HG02852 (cell line): ENCODE measurements around the gene SRMS.

Experiments used
- ATAC-seq: cut with Tn5 transposase; IDR thresholded peaks from one replicate; pipeline ENCODE4 v1.9.1; 2021; ENCODE audit warnings: mild to moderate bottlenecking, moderate library complexity; ENCODE audit not compliant: unreplicated experiment

The SRMS gene

DNA sequence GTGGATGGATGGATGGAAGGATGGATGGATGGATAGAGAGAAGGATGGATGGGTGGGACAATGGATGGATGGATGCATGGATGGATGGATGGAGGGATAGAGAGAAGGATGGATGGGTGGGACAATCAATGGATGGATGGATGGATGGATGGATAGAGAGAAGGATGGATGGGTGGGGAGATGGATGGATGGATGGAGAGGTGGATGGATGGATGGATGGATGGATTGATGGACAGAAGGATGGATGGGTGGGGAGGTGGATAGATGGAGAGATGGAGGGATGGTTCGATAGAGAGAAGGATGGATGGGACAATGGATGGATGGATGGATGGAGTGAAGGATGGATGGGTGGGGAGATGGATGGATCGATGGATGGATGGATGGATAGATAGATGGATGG is 55.0 kb downstream of the SRMS start:
- no peak for ATAC-seq

DNA sequence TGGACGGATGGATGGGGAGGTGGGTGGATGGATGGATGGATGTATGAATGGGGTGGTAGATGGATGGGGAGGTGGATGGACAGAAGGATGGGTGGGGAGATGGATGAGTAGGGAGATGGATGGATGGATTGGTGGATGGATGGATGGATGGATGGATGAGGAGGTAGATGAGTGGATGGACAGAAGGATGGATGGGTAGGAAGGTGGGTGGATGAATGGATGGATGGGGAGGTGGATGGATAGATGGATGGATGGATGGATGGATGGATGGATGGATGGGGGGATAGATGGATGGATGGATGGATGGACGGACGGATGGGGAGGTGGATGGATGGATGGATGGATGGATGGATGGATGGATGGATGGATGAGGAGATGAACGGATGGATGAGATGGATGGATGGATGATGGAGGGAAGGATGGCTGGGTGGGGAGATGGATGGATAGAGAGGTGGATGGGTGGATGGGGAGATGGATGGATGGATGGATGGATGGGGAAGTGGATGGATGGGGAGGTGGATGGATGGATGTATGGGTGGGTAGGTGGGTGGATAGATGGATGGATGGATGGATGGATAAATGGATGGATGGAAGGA is 55.8 kb downstream of the SRMS start:
- ATAC-seq = no peak

- no peak for ATAC-seq
Observed at GRCh38 chr20:63491078-63491477, 56.5 kb downstream of the SRMS start.
